HT-29 (cell line): ENCODE data around the gene IQCM. TPM values are rescaled to one million over a fixed set of nuclear protein-coding genes. Genes with fewer than 3 reads are reported as not detected.
A peak's percentile ranks its signal among the peaks of the same experiment; 100 is the strongest.
"Not testable (repeated sequence)": the region's sequence is repeated elsewhere in the genome, so short reads cannot be mapped to it uniquely, and the experiment has no call there.

Experiments
- DNase-seq: peaks from one replicate; pipeline ENCODE4 v3.0.0-alpha.2; 2015; ENCODE audit warnings: low spot score
- total RNA-seq: library from RNA; depleted of rRNA; stranded (reverse); fragments of >200 nt; shearing (Covaris generic); gene quantifications from 2 replicates; pipeline ENCODE4 v1.2.3, GENCODE V29; 2014

Gene IQCM
- total RNA-seq, 1 experiment from 2014 or later, result not detected

DNA sequence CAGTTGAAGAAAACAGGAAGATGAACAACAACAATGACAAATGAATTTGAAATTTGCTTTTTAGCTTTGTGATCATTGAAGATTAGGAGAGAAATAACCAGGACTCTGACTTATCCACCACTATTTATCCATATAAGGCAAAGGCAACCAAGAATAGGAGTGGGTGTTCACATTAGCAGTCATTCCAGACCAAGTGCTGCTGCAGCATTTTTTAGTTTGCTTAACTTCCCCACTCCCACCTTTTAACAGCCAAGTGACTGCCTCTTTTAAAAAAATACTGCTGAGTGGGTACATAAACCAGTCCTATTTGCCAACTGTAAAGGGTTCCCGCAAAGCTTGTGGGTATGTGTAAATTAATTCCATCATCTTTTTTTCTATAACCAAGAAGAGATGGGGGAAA lies 230.9 kb downstream of the IQCM start:
- no peak for DNase-seq

DNA sequence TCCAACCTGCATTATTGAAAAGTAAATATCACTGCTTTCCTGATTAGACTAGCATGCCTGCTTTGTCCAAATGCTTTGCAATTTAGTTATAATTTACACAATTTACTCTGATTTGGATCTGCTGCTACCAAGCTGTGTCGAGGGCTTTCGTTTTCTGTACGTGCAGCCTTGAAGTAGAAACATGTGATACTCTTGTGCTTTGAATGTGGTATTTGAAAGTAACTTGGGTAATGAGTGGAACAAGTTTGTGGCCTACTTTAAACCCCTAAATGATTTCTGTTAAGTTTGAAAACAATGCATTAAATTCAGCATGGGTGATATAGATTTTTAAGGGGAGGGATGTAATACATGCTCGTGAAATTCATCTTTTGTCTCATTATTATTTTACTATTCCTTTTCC lies 240.7 kb downstream of the IQCM start:
- no peak for DNase-seq

DNA sequence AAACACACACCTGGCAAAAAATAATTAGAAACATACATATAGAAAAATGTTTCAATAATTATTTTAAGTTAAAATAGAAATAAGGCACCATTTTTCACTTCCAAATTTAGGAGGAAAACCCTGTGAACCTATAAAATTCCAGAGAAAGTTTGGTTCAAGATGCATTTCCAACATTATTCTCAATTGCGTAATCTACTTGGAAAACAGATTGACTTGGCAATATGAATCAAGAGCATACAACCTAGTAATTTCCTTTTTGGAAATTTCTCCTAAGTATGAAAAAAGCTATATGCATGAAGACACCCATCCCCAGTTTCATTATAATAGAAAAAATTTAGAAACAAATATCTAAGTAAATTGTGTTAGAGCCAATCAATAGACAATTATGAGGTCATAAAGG lies 242.9 kb downstream of the IQCM start:
- no peak for DNase-seq

DNA sequence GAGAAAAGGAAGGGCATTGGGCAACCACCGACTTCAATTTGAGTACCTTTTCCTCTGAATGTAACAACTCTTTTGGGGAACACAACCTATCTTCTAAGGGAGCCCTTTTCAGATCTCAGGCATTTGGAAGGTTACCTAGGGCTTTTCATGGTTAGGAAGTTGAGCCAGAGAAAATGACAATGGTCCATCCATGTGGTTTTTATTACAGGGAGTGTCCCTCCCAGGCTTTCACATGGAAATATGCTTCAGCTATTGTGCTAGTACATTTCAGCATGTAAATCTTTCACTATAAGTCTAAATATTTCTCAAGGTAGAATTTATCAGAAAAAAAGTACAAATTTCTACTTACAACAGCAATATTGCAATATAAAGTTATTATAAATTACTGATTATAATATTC lies 259.8 kb downstream of the IQCM start:
- DNase-seq, result no peak

DNA sequence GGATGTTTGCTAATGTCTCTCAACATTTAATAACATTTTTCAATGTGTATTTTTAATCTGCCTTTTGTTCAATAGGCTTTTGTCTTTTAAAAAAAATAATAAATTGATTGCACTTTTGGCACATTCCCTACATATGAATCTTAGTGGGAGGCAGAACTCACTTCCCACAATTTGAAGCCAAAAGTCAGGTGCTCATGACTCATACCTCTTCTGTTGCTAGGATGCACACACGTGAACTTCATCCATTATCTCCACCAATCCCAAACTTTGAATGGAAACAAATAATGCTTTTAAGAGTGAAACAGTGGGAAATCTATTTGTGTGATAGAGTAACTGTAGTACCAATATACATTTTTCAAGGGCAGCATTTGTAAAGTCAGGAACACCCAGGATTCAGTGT lies 260.5 kb downstream of the IQCM start:
- no peak for DNase-seq

DNA sequence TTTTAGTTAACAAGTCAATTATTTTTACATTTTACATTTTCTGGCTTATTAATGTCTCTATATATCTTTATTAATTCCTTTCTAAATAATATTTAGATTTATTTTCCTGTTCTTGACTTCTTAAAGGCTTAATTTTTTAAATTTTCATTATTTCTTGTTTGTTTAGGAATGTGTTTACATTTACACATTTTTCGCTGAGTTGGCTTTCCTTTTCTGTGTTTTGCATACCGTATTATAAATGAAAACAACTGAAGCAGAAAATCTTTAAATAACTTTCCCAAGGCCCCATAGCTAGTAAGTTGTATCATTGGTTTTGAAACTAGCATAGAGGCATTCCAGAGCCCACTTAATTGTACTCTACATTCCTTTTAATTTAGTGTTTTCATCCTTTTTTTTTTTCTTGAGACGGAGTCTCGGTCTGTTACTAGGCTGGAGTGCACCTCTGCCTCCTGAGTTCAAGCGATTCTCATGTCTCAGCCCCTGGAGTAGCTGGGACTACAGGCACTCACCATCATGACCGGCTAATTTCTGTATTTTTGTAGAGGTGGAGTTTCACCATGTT lies 261.6 kb downstream of the IQCM start:
- DNase-seq, result no peak

DNA sequence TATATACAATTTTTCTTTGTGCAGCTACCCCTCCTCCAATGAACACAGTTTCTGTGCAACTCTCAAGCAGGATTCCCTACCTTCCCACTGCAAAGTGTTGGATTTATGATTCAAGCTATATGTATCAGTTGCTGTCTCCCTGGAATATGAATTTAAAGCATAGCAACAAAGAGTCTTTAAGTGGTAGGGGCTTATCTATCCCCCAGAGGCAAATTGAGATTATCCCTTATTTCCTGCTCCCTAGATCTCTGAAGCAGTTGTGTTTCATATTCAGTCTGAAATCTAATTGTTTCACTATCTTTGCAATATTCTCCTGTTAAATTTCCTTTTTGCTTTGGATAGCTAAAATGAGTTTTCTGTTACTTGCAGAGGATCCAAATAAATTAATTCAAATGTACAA lies 263.0 kb downstream of the IQCM start:
- DNase-seq, result no peak

DNA sequence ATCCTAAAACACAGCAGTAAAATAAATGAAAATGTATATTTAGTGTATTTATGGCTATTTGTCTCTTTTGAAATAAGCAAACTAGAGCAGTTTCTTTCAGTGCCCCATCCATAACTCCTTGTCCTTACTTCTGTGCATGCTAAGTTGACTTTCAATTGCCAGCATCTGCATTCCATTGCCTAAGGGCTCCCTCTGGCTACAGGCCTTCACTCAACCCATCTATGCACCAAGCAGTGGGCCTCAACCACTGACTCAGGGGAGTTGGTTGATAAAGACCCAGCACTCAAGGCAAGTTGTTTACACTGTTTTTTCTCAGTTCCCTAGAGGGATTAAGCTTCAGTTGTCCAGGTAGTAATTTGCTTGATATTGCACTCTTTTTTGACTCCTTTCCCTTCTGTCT lies 265.7 kb downstream of the IQCM start:
- DNase-seq, result peak; percentile 26

DNA sequence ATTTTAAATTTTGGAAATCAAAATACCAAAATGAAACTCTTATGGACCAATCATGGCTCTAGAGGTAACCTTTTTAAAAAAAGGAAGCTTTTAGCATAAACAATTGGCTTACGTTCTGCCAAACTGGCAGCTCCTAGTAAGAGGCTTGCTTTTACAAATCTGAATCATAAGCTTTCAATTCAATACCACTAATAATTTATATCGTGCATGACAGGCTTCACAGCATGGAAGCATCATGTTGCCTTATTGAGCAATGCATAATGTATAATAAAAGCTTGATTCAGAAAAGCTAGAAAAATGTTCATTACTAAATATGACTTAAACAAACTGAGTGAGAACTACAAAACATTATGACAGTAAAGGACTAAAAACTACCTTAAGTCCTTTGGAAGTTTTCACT lies 280.9 kb downstream of the IQCM start:
- DNase-seq, result no peak

DNA sequence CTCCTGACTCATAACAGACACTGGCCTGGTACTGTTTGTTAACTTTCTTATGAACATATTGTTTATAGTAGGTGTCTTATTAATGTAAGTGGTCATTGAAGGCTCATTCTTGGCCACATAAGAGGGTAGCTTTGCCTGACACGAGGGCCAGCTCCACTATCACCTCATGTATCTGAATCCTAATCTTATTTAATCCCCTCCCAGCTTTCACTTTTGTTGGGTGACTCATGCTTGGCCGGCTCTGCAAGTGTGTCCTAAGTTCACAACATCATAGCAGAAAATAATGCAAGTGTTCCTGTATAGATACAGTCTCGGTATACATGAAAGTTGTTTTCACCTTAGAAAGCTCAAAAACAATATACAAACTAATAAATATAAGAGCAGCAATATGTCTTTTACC lies 283.8 kb downstream of the IQCM start:
- peak; percentile 63 for DNase-seq

DNA sequence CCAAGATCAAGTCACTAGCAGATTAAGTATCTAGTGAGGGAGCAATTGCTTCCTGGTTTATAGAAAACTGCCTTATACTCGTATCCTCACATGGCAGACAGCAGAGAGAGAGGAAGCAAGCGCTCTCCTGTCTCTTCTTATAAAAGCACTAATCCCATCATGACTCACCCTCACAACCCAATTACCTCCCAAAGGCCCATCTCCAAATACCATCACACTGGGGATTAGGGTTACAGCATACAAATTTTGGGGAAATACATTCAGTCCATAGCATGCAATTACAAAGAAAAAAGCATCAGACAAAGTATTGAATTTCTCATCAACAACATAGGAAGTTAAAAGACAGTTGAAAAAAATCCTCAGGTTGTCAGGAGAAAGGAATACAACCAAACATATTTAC lies 292.6 kb downstream of the IQCM start:
- DNase-seq, result no peak

DNA sequence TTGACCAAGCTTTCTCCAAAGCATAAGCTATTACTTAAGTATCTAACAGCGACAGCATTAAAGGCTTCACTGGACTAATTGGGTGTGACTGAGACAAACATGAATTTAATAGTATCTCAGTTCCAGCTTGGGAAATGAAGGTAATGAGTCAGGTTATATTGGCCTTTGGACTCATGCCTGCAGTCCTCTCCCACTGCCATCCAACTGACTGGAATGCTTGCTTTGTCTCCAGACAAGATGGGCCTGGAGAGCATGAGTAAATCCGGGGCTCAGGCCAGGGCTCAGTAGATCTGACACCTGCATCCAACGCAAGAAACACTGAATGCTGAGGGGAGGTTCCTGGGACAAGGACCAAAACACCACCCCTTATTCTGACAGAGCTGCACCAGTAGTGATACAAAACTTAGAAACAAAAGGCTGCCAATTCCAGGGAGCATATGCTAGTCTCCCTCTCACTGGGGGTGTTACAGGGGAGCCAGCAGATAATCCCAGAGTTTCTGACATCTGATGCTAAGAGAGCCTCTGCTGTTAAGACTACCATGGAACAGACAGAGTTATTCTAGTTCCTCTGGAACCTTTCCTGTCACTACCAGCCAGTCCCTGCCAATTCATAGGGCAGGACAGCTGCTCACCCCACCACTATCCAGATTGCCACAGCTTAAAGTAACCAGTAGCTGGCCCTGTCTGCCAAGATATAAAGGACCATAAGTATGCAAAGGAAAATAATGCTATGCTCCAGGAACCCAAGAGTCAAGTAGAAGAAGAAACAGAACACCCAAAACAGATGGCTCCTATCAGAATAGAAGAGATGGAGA lies 293.8 kb downstream of the IQCM start:
- DNase-seq, result peak; percentile 66

DNA sequence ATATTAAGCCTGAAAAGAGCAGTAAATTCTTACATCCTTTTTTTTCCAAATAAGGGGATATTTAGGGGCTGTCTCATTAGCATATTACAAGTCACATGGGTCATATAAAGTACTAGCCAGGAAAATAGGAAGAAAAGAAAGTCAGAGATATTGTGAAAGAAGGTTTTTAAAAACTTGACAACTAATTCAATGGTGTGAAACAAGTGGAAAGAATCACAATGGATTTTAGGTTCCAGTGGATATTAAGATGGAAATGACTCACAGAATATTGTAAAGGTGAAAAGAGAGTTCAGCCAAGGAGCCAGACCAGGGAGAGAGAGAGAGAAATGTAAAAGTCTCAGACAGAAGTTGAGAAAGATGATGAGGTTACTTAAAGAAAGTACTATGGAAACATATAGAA lies 297.2 kb downstream of the IQCM start:
- no peak for DNase-seq

DNA sequence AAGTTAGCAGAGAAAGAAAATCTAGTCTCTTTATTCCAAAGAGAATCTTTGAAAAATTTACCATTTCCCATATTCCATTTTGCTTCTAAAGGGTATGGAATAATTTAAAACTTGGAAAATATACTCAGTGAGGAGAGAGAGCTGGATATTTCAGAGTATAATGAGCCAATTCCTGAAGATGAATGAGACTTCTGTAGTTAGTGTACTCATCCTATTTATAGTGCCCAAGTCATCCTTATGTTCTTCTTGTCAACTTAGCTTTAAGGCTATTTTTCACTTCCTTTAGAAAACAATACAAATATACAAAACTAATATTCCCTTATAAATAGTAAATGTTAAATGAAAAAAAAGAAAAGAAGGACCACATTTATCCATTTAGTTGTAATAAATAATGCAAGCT lies 302.6 kb downstream of the IQCM start:
- DNase-seq, result no peak

DNA sequence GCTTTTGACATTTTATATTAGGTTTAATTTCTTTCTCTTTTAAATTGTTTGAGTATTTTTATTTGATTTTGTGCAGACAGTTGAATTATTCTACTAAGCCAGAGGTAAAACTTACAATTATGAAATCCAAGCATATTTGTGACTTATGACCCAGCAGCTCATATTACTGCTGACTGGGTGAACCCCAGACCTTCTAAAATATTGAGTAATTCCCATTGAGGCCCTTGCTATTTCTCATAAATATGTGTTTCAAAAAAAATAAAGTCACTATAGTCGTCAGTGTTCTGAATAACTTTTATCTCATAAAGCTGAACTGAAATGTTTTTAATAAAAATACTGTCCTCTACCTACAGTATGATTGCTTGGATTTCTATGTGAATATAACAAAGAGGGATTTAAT lies 303.1 kb downstream of the IQCM start:
- no peak for DNase-seq

DNA sequence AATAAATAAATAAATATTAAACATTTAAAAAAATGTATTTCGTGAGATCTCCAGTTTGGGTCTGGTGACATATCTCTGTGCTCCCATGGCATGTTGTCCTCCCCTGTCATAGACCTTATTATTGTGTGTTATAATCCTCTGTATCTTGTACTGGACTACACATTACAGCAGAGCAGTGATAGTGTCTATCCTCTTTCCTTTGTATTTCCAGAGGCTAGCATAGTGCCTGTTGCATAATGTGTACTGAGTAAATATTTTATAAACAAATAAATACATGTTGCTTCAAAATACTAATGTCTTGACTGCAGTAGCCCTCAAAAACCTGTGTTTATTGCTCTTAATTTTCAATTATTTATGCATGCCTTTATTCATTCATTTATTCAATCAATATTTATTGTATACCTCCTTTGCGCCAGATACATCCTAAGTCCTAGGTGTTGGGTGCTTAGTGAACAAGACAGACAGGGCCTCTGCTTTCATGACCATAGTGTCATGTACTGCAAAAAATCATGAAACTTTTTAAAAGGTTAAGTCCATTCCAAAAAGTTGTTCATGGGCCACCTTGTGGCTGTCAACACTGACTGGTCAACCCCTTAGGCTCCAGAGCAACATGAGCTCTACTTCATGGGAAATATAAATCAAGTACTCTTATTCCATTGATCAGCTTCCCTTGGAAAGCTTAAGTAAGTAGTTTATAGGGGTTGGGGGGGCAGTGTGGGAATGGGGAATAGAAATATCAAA lies 303.9 kb downstream of the IQCM start:
- DNase-seq, result no peak

DNA sequence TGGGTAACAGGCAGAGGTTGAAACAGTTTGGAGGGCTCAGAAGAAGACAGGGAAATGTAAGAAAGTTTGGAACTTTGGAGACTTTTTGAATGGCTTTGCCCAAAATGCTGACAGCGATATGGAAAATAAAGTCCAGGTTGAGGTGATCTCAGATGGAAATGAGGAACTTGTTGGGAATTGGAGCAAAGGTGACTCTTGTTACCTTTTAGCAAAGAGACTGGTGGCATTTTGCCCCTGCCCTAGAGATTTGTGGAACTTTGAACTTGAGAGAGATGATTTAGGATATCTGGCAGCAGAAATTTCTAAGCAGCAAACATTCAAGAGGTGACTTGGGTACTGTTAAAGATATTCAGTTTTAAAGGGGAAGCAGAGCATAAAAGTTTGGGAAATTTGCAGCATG lies 308.3 kb downstream of the IQCM start:
- DNase-seq, result not testable (repeated sequence)

DNA sequence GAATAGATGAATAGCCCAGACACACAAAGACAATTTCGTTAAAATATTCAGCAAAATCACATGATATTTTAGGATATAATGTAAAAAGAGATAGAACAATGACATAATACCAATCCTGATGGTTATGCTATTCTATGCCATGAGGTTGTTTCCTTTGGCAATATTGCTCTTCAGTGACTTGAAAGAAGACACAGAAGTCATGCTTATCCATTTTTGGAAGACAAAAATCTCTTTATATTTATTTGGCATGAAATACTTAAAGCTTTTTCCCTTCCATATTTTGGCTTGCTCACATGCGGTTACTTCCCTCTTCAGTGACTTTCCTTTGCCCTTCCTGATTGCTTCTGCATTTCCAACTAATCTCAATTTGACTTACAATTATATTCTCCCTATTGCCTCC lies 314.8 kb downstream of the IQCM start:
- no peak for DNase-seq

DNA sequence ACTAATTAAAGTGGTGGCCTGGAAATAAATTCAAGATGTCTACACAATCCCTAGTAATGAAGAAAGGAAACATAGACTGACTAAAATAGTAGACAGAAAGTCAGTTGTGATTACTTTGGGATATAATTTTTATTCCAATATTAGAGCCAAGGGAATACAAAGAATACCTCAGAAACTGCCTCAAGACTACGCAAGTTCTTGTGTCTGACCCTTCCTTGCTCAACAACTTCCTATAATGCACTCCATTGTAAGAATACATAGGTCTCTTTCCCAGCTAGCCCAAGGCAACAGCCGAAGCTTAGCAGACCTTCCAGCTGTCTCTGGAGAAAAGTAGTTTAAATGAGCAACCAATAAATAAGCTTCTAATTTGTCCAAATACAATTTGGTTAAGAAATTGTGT lies 315.9 kb downstream of the IQCM start:
- DNase-seq, result no peak

DNA sequence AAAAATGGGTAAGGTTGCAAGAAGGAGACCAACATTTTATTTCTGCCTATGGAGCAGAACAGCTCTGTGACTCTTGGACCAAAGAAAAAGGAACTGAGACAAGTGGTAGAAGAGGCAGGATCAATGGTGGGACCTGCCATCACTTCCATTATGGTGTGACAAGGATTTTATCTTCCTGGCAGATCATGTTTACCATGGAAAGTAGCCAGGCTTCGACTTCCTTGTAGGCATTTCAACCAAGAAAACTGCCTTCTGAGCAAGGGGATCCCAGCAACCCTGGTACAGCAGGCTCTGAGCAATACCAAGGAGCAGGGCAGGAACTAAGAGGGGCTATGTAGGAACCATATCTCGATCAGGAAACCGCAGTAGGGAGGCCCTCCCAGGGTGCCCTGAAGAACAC lies 317.4 kb downstream of the IQCM start:
- DNase-seq, result peak; percentile 59

DNA sequence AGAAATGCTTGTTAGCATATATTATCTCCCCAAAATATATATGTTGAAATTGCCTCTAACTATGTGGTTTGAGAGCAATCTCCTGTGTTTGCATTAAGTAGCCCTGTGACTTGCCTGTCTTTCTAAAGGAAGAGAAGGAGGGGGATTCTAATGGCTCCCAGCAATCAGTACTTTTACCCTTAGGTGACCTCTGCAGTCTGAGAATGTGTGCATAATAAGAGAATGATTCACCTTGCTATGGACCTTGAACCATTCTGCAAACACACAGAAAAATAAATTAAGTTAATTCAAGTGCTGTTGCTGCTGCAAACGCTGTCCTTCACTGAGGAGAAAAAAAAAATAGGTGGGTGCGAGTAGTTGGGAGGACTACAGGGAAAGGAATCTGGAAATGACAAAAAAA lies 322.2 kb downstream of the IQCM start:
- DNase-seq, result no peak

DNA sequence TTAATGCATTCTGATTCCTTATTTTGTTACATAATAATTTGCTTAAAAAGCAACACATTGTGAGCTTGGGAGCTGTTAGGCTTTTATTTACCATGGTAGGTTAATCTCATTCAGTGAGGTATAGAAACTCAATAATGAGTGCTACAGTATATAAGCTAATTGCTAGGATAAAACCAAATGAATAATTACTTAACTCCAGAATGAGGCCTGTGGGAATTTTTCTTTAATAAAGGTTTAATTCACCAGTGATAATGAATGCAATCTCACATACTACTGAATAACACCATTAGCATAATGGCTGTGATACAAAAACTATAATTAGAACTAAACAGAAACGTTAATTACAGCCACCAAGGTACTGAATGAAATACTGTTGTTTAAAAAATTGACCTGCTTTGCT lies 326.3 kb downstream of the IQCM start:
- no peak for DNase-seq

DNA sequence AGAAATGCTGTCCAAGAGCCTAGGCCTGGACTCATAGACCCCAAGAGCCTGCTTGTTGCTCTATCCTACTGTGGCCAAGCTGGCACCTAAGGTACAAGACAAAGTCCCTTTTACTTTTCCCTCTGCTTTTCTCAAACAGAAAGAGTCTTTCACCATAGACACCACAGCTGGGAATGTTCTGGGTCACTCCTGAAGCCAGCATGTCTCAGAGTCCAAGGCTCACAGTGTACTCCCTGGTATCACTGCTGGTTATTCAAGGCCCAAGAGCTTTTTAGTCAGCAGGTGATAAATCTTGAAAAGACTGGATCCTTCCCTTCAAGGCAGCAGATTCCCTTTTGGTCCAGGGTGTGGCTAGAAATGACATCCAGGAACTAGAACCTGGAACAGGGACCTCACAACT lies 328.8 kb downstream of the IQCM start:
- no peak for DNase-seq
